Measurements from ENCODE around the gene CELF4.

DNA sequence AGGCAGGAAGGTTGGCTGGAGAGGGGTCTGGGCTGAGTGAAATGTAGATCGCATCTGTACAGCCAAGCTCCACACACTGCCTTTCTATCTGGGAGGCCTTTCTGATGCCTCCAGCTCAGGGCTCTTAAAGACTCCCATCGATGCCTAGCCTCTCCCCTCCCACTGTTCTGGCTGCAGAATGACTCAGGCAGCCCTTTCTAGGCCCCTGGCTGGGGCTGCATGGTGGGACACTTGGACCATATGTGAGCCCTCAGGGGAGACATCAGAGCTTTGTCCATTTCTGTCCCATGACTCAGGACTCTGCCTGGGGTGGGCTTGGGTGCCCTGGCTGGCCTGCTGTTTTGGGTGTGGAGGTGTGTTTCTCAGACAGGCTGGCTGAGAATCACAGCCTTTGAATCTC lies 101.3 kb downstream of the CELF4 start:
- TF ChIP-seq CTCF (IDR thresholded peaks at IDR 0.05) (no peak), POLR2A (IDR thresholded peaks at IDR 0.05) (no peak)
